GM23338 (cell line): ENCODE data around the gene FHIT. TPM values are rescaled to one million over a fixed set of nuclear protein-coding genes. Genes with fewer than 3 reads are reported as not detected.

Experiments used
- ATAC-seq: fragments of 200-7000 bp; cut with Tn5 transposase; 3 replicates; pipeline ENCODE4 v1.9.1; 2020
- DNase-seq: peaks from one replicate; pipeline ENCODE4 v3.0.0-alpha.2; 2015; ENCODE audit warnings: low spot score
- H2AFZ ChIP-seq: fragments of 200-600 bp; sonication (generic); 2 replicates; pipeline ENCODE4 v1.8.0; 2016; ENCODE audit warnings: antibody characterized with exemption, mild to moderate bottlenecking, moderate library complexity
- H3F3A ChIP-seq: fragments of 200-600 bp; sonication (generic); replicated peaks from 2 replicates; pipeline ENCODE4 v1.8.0; 2017; ENCODE audit warnings: antibody characterized with exemption, mixed run types, low read depth
- H3K27ac ChIP-seq: fragments of 200-600 bp; sonication (generic); 2 replicates; pipeline ENCODE4 v1.6.1; 2016; ENCODE audit warnings: low read depth
- H3K27me3 ChIP-seq: fragments of 200-600 bp; sonication (generic); 2 replicates; pipeline ENCODE4 v1.8.0; 2016; ENCODE audit warnings: mild to moderate bottlenecking, mixed run types, moderate library complexity; ENCODE audit not compliant: insufficient read depth
- H3K36me3 ChIP-seq: fragments of 200-600 bp; sonication (generic); 2 replicates; pipeline ENCODE4 v1.8.0; 2016; ENCODE audit warnings: mild to moderate bottlenecking; ENCODE audit not compliant: insufficient read depth
- H3K4me1 ChIP-seq: fragments of 200-600 bp; sonication (generic); 2 replicates; pipeline ENCODE4 v1.8.0; 2016; ENCODE audit warnings: mild to moderate bottlenecking, moderate library complexity; ENCODE audit not compliant: insufficient read depth
- H3K4me2 ChIP-seq: fragments of 200-600 bp; sonication (generic); 2 replicates; pipeline ENCODE4 v1.7.1; 2017; ENCODE audit warnings: mixed run types
- H3K4me3 ChIP-seq: fragments of 200-600 bp; sonication (generic); 2 replicates; pipeline ENCODE4 v1.6.1; 2016; ENCODE audit warnings: mixed run types
- H3K79me2 ChIP-seq: fragments of 200-600 bp; sonication (generic); replicated peaks from 2 replicates; pipeline ENCODE4 v1.8.0; 2017; ENCODE audit warnings: mild to moderate bottlenecking; ENCODE audit not compliant: insufficient read depth
- H3K9me2 ChIP-seq: fragments of 200-600 bp; sonication (generic); 2 replicates; pipeline ENCODE4 v1.8.0; 2017; ENCODE audit not compliant: insufficient read depth
- H4K20me1 ChIP-seq: fragments of 200-600 bp; sonication (generic); replicated peaks from 2 replicates; pipeline ENCODE4 v1.8.0; 2017; ENCODE audit warnings: mild to moderate bottlenecking; ENCODE audit not compliant: insufficient read depth
- H3K27ac Mint-ChIP-seq: 2 replicates; pipeline ENCODE4 v1.8.0; 2020; ENCODE audit warnings: inconsistent platforms, mild to moderate bottlenecking, moderate library complexity, mixed read lengths
- H3K27me3 Mint-ChIP-seq: 3 replicates; pipeline ENCODE4 v1.8.0; 2022; ENCODE audit warnings: low read depth, mild to moderate bottlenecking, moderate library complexity, mixed read lengths, inconsistent platforms; ENCODE audit not compliant: insufficient read depth, poor library complexity
- H3K36me3 Mint-ChIP-seq: 3 replicates; pipeline ENCODE4 v1.8.0; 2021; ENCODE audit warnings: low read depth, mild to moderate bottlenecking, inconsistent platforms, moderate library complexity, mixed read lengths
- H3K4me1 Mint-ChIP-seq: 3 replicates; pipeline ENCODE4 v1.8.0; 2020; ENCODE audit warnings: mild to moderate bottlenecking, inconsistent platforms, mixed read lengths
- H3K4me3 Mint-ChIP-seq: 3 replicates; pipeline ENCODE4 v1.8.0; 2021; ENCODE audit warnings: moderate library complexity, mild to moderate bottlenecking, inconsistent platforms, mixed read lengths
- H3K9me3 Mint-ChIP-seq: 3 replicates; pipeline ENCODE4 v1.8.0; 2020; ENCODE audit warnings: moderate library complexity, mild to moderate bottlenecking, inconsistent platforms, mixed read lengths
- CREB1 ChIP-seq: fragments of 250-450 bp; sonication (Bioruptor Pico); IDR thresholded peaks from 2 replicates; pipeline ENCODE4 v1.5.0; 2020; ENCODE audit warnings: low read depth, mild to moderate bottlenecking, moderate library complexity
- JUNB ChIP-seq: IDR thresholded peaks from one replicate; pipeline ENCODE4 v1.6.1; 2016; ENCODE audit warnings: antibody characterized with exemption; ENCODE audit not compliant: unreplicated experiment
- NANOG ChIP-seq: IDR thresholded peaks from 2 replicates; pipeline ENCODE4 v1.6.1; 2016; ENCODE audit warnings: antibody characterized with exemption, borderline replicate concordance
- ZNF114 ChIP-seq: fragments of 250-450 bp; sonication (Bioruptor Pico); IDR thresholded peaks from 2 replicates; pipeline ENCODE4 v1.5.0; 2020; ENCODE audit warnings: mild to moderate bottlenecking, moderate library complexity
- polyA plus RNA-seq: library from polyadenylated mRNA; unstranded; fragments of >200 nt; fragmentation: Nextera tagmentation; extraction: Ambion mirVana; gene quantifications from 2 replicates; pipeline ENCODE4 v1.2.1, GENCODE V29; 2016
- total RNA-seq: library from RNA; depleted of rRNA; stranded (reverse); fragments of >200 nt; shearing (Covaris generic); gene quantifications from 2 replicates; pipeline ENCODE4 v1.2.3, GENCODE V29; 2014
- TF ChIP-seq, protein P1 (sequence below): fragments of 250-450 bp; sonication (Bioruptor Pico); IDR thresholded peaks from 2 replicates; pipeline ENCODE4 v1.5.0; 2020; ENCODE audit warnings: mild to moderate bottlenecking, moderate library complexity
- TF ChIP-seq, protein P2 (sequence below), 2 experiments: fragments of 200-600 bp in 1 of 2; sonication (generic) in 1 of 2; conservative IDR thresholded peaks; 2 replicates each; pipeline versions ENCODE4 v1.5.1 to v1.6.1; 2016 to 2017; ENCODE audit warnings: antibody characterized with exemption in 2 of 2, low read depth in 2 of 2, mild to moderate bottlenecking in 2 of 2, moderate library complexity in 1 of 2
- TF ChIP-seq, protein P3 (sequence below): IDR thresholded peaks from one replicate; pipeline ENCODE4 v1.6.1; 2018; ENCODE audit warnings: antibody characterized with exemption; ENCODE audit not compliant: unreplicated experiment

Gene FHIT
- total and polyA plus RNA-seq, 2 experiments from 2014 or later = 3.0 to 8.3 TPM

DNA sequence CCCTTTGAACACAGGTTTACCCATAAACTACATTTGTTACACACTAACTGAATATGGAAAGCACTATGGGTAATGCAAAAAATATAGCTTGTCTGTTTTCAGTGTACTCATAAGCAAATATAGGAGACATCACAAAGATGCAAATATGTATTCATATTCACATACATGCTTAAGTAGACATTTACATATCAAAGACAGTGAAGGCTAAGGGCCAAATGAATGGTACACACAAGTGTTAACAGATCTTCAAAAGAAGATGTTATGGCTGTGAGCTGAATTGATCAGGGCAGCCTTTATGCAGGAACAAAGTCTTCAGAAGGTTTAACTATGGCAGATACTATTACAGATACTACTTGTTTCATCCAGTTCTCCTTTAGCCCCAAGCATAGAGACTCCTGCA lies 384.1 kb downstream of the FHIT start (continued):
- TF ChIP-seq, protein P1, sequence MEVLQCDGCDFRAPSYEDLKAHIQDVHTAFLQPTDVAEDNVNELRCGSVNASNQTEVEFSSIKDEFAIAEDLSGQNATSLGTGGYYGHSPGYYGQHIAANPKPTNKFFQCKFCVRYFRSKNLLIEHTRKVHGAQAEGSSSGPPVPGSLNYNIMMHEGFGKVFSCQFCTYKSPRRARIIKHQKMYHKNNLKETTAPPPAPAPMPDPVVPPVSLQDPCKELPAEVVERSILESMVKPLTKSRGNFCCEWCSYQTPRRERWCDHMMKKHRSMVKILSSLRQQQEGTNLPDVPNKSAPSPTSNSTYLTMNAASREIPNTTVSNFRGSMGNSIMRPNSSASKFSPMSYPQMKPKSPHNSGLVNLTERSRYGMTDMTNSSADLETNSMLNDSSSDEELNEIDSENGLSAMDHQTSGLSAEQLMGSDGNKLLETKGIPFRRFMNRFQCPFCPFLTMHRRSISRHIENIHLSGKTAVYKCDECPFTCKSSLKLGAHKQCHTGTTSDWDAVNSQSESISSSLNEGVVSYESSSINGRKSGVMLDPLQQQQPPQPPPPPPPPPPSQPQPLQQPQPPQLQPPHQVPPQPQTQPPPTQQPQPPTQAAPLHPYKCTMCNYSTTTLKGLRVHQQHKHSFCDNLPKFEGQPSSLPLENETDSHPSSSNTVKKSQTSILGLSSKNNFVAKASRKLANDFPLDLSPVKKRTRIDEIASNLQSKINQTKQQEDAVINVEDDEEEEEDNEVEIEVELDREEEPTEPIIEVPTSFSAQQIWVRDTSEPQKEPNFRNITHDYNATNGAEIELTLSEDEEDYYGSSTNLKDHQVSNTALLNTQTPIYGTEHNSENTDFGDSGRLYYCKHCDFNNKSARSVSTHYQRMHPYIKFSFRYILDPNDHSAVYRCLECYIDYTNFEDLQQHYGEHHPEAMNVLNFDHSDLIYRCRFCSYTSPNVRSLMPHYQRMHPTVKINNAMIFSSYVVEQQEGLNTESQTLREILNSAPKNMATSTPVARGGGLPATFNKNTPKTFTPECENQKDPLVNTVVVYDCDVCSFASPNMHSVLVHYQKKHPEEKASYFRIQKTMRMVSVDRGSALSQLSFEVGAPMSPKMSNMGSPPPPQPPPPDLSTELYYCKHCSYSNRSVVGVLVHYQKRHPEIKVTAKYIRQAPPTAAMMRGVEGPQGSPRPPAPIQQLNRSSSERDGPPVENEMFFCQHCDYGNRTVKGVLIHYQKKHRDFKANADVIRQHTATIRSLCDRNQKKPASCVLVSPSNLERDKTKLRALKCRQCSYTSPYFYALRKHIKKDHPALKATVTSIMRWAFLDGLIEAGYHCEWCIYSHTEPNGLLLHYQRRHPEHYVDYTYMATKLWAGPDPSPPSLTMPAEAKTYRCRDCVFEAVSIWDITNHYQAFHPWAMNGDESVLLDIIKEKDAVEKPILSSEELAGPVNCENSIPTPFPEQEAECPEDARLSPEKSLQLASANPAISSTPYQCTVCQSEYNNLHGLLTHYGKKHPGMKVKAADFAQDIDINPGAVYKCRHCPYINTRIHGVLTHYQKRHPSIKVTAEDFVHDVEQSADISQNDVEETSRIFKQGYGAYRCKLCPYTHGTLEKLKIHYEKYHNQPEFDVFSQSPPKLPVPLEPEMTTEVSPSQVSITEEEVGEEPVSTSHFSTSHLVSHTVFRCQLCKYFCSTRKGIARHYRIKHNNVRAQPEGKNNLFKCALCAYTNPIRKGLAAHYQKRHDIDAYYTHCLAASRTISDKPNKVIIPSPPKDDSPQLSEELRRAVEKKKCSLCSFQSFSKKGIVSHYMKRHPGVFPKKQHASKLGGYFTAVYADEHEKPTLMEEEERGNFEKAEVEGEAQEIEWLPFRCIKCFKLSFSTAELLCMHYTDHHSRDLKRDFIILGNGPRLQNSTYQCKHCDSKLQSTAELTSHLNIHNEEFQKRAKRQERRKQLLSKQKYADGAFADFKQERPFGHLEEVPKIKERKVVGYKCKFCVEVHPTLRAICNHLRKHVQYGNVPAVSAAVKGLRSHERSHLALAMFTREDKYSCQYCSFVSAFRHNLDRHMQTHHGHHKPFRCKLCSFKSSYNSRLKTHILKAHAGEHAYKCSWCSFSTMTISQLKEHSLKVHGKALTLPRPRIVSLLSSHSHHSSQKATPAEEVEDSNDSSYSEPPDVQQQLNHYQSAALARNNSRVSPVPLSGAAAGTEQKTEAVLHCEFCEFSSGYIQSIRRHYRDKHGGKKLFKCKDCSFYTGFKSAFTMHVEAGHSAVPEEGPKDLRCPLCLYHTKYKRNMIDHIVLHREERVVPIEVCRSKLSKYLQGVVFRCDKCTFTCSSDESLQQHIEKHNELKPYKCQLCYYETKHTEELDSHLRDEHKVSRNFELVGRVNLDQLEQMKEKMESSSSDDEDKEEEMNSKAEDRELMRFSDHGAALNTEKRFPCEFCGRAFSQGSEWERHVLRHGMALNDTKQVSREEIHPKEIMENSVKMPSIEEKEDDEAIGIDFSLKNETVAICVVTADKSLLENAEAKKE (CRISPR knock-in tag) = no peak
- TF ChIP-seq, protein P2, sequence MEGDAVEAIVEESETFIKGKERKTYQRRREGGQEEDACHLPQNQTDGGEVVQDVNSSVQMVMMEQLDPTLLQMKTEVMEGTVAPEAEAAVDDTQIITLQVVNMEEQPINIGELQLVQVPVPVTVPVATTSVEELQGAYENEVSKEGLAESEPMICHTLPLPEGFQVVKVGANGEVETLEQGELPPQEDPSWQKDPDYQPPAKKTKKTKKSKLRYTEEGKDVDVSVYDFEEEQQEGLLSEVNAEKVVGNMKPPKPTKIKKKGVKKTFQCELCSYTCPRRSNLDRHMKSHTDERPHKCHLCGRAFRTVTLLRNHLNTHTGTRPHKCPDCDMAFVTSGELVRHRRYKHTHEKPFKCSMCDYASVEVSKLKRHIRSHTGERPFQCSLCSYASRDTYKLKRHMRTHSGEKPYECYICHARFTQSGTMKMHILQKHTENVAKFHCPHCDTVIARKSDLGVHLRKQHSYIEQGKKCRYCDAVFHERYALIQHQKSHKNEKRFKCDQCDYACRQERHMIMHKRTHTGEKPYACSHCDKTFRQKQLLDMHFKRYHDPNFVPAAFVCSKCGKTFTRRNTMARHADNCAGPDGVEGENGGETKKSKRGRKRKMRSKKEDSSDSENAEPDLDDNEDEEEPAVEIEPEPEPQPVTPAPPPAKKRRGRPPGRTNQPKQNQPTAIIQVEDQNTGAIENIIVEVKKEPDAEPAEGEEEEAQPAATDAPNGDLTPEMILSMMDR (conservative IDR thresholded peaks at IDR 0.05; ENCODE audit: low read depth in 2 of 2) = no peak

DNA sequence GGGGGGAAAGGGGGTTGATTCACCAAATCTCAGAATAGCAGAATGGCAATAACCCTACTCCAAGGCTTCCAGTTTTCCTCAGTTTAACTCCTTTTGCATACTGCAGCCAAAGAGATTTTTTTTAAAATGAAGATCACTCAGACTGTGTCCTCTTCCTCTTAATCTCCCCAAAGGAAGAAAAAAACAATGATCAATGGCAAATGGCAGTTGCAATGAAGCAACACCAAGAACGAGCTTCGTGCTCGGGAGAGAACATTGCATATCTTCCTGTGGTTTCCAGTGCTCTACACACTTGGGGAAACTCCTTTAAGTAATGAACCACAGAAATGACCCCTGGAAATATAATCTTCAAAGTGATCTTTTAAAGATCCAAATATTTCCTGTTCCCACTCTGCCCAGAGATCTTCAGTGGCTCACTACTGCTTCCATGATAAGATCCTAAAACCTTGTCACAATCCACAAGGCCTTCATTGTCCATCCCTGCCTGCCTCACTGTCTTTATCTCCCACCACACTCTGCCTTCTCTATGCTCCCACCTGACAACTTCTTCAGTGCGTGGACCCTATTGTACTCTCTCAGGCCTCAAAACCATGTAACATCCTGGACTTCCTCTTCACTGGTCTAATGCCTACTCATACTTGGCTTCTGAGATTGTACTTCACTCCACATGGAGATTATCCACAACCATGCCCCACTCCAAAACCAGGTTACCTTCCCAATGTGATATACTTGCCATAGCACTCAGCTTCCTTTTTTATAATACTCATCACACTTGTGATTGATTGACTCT lies 394.8 kb downstream of the FHIT start:
- Histone ChIP-seq H3K36me3 (peaks cover 2% of the 10 kb centered on the region), H3K27me3 (no peaks in the 10 kb centered on the region), H4K20me1 (no peaks in the 10 kb centered on the region), H3K4me2 (no peak overlapping the region), H3F3A (peaks cover 4% of the 10 kb centered on the region; the same call in 1 of the 2 replicates), H2AFZ (no peak overlapping the region), H3K9me2 (peaks cover 25% of the 10 kb centered on the region), H3K4me3 (no peak overlapping the region), H3K4me1 (no peaks in the 10 kb centered on the region), H3K27ac (no peak overlapping the region), H3K79me2 (no peaks in the 10 kb centered on the region)
- no peaks in the 10 kb centered on the region for H3K27me3 Mint-ChIP-seq
- H3K27ac Mint-ChIP-seq = no peak overlapping the region
- no peak overlapping the region for H3K4me3 Mint-ChIP-seq
- H3K36me3 Mint-ChIP-seq = peaks cover 10% of the 10 kb centered on the region; the same call in 2 of the 3 replicates
- H3K4me1 Mint-ChIP-seq = no peaks in the 10 kb centered on the region
- no peak for DNase-seq
- H3K9me3 Mint-ChIP-seq = peaks cover 10% of the 10 kb centered on the region
- ATAC-seq = no peak
- no peak for TF ChIP-seq ZNF114 (CRISPR knock-in tag)
- TF ChIP-seq, protein P3, sequence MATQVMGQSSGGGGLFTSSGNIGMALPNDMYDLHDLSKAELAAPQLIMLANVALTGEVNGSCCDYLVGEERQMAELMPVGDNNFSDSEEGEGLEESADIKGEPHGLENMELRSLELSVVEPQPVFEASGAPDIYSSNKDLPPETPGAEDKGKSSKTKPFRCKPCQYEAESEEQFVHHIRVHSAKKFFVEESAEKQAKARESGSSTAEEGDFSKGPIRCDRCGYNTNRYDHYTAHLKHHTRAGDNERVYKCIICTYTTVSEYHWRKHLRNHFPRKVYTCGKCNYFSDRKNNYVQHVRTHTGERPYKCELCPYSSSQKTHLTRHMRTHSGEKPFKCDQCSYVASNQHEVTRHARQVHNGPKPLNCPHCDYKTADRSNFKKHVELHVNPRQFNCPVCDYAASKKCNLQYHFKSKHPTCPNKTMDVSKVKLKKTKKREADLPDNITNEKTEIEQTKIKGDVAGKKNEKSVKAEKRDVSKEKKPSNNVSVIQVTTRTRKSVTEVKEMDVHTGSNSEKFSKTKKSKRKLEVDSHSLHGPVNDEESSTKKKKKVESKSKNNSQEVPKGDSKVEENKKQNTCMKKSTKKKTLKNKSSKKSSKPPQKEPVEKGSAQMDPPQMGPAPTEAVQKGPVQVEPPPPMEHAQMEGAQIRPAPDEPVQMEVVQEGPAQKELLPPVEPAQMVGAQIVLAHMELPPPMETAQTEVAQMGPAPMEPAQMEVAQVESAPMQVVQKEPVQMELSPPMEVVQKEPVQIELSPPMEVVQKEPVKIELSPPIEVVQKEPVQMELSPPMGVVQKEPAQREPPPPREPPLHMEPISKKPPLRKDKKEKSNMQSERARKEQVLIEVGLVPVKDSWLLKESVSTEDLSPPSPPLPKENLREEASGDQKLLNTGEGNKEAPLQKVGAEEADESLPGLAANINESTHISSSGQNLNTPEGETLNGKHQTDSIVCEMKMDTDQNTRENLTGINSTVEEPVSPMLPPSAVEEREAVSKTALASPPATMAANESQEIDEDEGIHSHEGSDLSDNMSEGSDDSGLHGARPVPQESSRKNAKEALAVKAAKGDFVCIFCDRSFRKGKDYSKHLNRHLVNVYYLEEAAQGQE = no peak
- TF ChIP-seq NANOG = no peak
- TF ChIP-seq, protein P2 (conservative IDR thresholded peaks at IDR 0.05; ENCODE audit: low read depth in 2 of 2) = no peak
- TF ChIP-seq CREB1 (CRISPR knock-in tag) = no peak
- no peak for TF ChIP-seq JUNB
